Left ventricle myocardium inferior (tissue), 1 donor: ENCODE results near the gene C3AR1. TPM values are rescaled to one million over a fixed set of nuclear protein-coding genes. Genes with fewer than 3 reads are reported as not detected.
"Not testable (repeated sequence)": the region's sequence is repeated elsewhere in the genome, so short reads cannot be mapped to it uniquely, and the experiment has no call there.

Experiments
- DNase-seq: peaks from one replicate; pipeline ENCODE4 v3.0.0-alpha.2; 2020
- H3K27ac ChIP-seq: fragments of 200-600 bp; replicated peaks from 2 replicates; pipeline ENCODE4 v1.8.0; 2021
- H3K27me3 ChIP-seq: fragments of 200-600 bp; 2 replicates; pipeline ENCODE4 v1.8.0; 2021; ENCODE audit warnings: low read depth
- H3K36me3 ChIP-seq: fragments of 200-600 bp; 2 replicates; pipeline ENCODE4 v1.8.0; 2021
- H3K4me1 ChIP-seq: fragments of 200-600 bp; 2 replicates; pipeline ENCODE4 v1.8.0; 2021
- H3K4me3 ChIP-seq: fragments of 200-600 bp; 2 replicates; pipeline ENCODE4 v1.8.0; 2021; ENCODE audit warnings: mild to moderate bottlenecking, moderate library complexity
- H3K9me3 ChIP-seq: fragments of 200-600 bp; replicated peaks from 2 replicates; pipeline ENCODE4 v1.8.0; 2021
- intact Hi-C: fragments of 100-400 bp; cut with micrococcal nuclease; formaldehyde crosslinking; loops from one replicate; pipeline ENCODE4 v1.11.0; 2022
- total RNA-seq: library from RNA; stranded (reverse); fragmentation: NEBNext Ultra II Directional; extraction: Animal tissue kit (Norgen Biotek cat#: 25700); gene quantifications from one replicate; pipeline ENCODE4 v1.2.1, GENCODE V29; 2021
- TF ChIP-seq, protein P1 (sequence below): fragments of 200-600 bp; IDR thresholded peaks from 2 replicates; pipeline ENCODE4 v1.8.0; 2021; ENCODE audit warnings: antibody characterized with exemption, mild to moderate bottlenecking, borderline replicate concordance
- donor health status: DM: no; HTN: yes; CAD: no; lungs with severe emphysema.

Gene C3AR1
- total RNA-seq, 1 donor from 2014 or later = 5.5 TPM

DNA sequence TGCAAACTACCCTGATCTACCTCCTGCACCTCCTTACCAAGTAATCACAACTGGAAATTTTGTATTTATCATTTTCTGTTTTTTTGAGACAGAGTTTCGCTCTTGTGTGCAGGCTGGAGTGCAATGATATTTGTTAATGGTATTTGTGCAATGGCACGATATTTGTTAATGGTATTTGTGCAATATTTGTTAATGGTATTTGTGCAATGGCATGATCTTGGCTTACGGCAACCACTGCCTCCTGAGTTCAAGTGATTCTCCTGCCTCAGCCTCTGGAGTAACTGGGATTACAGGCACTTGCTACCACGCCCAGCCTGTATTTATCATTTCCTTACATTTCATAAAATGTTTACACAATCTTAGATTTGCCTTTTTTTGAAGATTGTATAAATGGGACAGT, 10.2 kb upstream of the C3AR1 start:
- no peaks in the 10 kb centered on the region for H3K27me3 ChIP-seq
- H3K4me1 ChIP-seq = peaks cover 11% of the 10 kb centered on the region
- H3K36me3 ChIP-seq = no peaks in the 10 kb centered on the region
- H3K9me3 ChIP-seq = no peaks in the 10 kb centered on the region
- DNase-seq = no peak
- TF ChIP-seq, protein P1, sequence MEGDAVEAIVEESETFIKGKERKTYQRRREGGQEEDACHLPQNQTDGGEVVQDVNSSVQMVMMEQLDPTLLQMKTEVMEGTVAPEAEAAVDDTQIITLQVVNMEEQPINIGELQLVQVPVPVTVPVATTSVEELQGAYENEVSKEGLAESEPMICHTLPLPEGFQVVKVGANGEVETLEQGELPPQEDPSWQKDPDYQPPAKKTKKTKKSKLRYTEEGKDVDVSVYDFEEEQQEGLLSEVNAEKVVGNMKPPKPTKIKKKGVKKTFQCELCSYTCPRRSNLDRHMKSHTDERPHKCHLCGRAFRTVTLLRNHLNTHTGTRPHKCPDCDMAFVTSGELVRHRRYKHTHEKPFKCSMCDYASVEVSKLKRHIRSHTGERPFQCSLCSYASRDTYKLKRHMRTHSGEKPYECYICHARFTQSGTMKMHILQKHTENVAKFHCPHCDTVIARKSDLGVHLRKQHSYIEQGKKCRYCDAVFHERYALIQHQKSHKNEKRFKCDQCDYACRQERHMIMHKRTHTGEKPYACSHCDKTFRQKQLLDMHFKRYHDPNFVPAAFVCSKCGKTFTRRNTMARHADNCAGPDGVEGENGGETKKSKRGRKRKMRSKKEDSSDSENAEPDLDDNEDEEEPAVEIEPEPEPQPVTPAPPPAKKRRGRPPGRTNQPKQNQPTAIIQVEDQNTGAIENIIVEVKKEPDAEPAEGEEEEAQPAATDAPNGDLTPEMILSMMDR = no peak
- intact Hi-C loops = no loop called here
- no peak overlapping the region for H3K4me3 ChIP-seq
- no peak overlapping the region for H3K27ac ChIP-seq

DNA sequence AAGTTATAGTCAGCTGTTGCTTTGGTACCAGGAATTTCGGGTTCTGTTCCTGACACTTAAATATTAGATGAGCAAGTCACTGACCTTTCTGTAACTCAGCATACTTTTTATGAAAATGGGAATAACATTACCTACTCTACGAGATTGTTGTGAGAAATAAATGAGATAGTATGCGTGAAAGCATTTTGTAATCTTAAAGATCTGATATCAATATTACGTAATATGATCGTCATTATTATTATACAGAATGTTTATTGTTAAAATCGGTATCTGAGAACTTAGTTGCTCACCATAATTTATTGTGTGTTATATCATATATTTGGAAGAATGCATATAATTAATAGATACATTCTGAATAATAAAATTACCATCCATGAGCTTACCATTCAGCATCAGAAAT, 9.8 kb upstream of the C3AR1 start:
- Histone ChIP-seq H3K27ac (no peak overlapping the region), H3K9me3 (no peaks in the 10 kb centered on the region), H3K36me3 (no peaks in the 10 kb centered on the region), H3K27me3 (no peaks in the 10 kb centered on the region), H3K4me1 (peaks cover 6% of the 10 kb centered on the region), H3K4me3 (no peak overlapping the region)
- TF ChIP-seq, protein P1 = no peak
- no peak for DNase-seq
- intact Hi-C loops = no loop called here

DNA sequence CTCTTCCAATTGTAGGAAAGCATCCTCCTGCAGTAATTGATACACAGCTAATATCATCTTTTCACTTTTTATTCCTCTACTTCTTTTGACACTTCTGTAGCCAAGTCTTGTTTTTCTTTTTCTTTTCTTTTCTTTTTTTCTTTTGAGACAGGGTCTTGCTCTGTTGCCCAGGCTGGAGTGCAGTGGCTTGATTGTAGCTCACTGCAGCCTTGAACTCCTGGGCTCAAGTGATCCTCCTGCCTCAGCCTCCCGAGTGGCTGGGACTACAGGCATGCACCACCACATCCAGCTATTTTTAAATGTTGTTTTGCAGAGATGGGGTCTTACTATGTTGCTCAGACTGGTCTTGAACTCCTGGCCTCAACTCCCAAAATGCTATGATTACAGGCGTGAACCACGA, 5.7 kb upstream of the C3AR1 start:
- DNase-seq, intact Hi-C loops, H3K27ac ChIP-seq, H3K36me3 ChIP-seq, H3K27me3 ChIP-seq, H3K4me3 ChIP-seq, H3K4me1 ChIP-seq, H3K9me3 ChIP-seq: not testable (repeated sequence)

DNA sequence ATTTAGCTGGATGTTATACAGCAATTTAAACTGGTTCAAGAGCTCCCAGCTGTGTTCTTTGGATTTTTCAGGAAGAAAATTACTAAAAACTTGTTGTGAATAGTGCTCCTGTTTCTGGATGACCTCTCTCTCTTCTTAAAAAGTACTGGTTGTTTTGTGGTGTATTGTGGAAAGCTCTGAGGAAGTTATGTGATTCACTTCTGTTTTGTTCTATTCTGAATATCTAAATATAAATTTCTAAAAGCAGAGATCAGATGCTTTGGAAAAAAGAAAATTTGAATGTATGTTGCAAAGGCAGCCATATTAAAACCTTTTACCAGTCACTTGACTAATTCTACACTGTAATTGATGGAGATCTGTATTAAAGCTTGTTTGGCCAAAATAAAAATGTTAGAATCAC, 3.4 kb upstream of the C3AR1 start:
- H3K27ac ChIP-seq = peak overlapping the region; percentile 15
- intact Hi-C loops = no loop called here
- no peak overlapping the region for H3K4me3 ChIP-seq
- no peaks in the 10 kb centered on the region for H3K36me3 ChIP-seq
- TF ChIP-seq, protein P1 = no peak
- H3K4me1 ChIP-seq = no peaks in the 10 kb centered on the region
- H3K9me3 ChIP-seq = no peaks in the 10 kb centered on the region
- DNase-seq = no peak
- H3K27me3 ChIP-seq = no peaks in the 10 kb centered on the region

DNA sequence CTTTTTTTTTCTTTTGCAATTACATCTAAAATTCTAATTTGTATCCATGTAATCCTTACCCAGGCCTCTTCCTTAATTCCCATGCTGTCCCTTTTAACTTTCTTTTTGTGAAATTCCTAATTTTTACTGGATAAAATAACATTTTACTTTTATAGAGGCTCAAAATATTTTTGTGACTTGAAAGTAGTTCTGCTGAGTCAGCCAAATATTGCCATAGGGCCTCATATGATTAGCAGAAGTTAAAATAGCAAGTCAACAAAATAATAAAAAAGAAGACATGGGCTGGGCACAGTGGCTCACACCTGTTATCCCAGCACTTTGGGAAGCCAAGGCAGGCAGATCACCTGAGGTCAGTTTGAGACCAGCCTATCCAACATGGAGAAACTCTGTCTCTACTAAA, 2.0 kb downstream of the C3AR1 start:
- intact Hi-C loops = no loop called here
- Histone ChIP-seq H3K9me3 (no peaks in the 10 kb centered on the region), H3K27ac (peak overlapping the region; percentile 15), H3K4me1 (no peaks in the 10 kb centered on the region), H3K27me3 (no peaks in the 10 kb centered on the region), H3K4me3 (peak overlapping the region; percentile 9), H3K36me3 (no peaks in the 10 kb centered on the region)
- DNase-seq = no peak
- TF ChIP-seq, protein P1 = no peak

DNA sequence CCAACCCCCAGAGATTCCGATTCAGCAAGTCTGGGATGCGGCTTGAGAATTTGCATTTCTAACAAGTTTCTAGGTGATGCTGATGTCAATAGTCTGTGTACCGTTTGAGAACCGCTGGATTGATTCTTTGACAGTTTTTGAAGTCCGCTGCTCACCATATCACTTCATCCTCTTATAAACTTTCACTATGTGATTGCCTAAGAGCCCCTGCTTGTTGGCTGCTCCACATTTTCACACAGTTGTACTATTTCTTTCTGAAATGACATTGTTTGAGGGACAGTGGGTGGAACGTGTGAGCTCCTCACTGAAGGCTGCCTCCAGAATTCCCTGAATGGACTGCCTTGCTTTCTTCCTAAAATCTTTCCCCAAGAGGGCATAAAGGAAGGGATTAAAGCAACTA, 7.7 kb downstream of the C3AR1 start:
- Histone ChIP-seq H3K27ac (no peak overlapping the region), H3K9me3 (no peaks in the 10 kb centered on the region), H3K27me3 (no peaks in the 10 kb centered on the region), H3K4me3 (no peak overlapping the region), H3K4me1 (no peaks in the 10 kb centered on the region), H3K36me3 (peaks cover 30% of the 10 kb centered on the region)
- no peak for DNase-seq
- intact Hi-C loops = no loop called here
- TF ChIP-seq, protein P1 = no peak
